Gastrocnemius medialis (tissue), 4 donors: ENCODE data around the gene ABCB6. TPM values are rescaled to one million over a fixed set of nuclear protein-coding genes. Genes with fewer than 3 reads are reported as not detected.
"Not testable (repeated sequence)": the region's sequence is repeated elsewhere in the genome, so short reads cannot be mapped to it uniquely, and the experiment has no call there.

ENCODE experiments used
- ATAC-seq, 2 donors: fragments of 150-250 bp; one replicate each; pipeline ENCODE4 v1.9.1; 2016
- DNase-seq, 2 donors: peaks; one replicate each; pipeline ENCODE4 v3.0.0-alpha.2; 2019
- H3K27ac ChIP-seq, 4 donors: fragments of 200-600 bp; sonication (generic); 1 replicate in 1 of 4; 2 replicates in 3 of 4; pipeline ENCODE4 v1.5.1; 2016 to 2018; ENCODE audit warnings: mild to moderate bottlenecking in 2 of 4, moderate library complexity in 1 of 4
- H3K27me3 ChIP-seq, 3 donors: fragments of 200-600 bp; sonication (generic) in 2 of 3; 1 replicate in 1 of 3; 2 replicates in 2 of 3; pipeline versions ENCODE4 v1.5.1 to v1.6.0; 2016 to 2019; ENCODE audit warnings: mild to moderate bottlenecking in 1 of 3, moderate library complexity in 1 of 3
- H3K36me3 ChIP-seq, 2 donors: fragments of 200-600 bp; sonication (generic) in 1 of 2; one replicate each; pipeline ENCODE4 v1.5.1; 2017 to 2018
- H3K4me1 ChIP-seq, 2 donors: fragments of 200-600 bp; sonication (generic) in 1 of 2; one replicate each; pipeline ENCODE4 v1.5.1; 2016 to 2017; ENCODE audit warnings: mild to moderate bottlenecking in 2 of 2
- H3K4me3 ChIP-seq, 4 donors: fragments of 200-600 bp; sonication (generic) in 3 of 4; 1 replicate in 1 of 4; 2 replicates in 3 of 4; pipeline ENCODE4 v1.5.1; 2016 to 2019; ENCODE audit warnings: mild to moderate bottlenecking in 2 of 4
- H3K9me3 ChIP-seq, 3 donors: fragments of 200-600 bp; sonication (generic) in 2 of 3; 1 replicate in 1 of 3; 2 replicates in 2 of 3; pipeline ENCODE4 v1.5.1; 2016 to 2019
- POLR2A ChIP-seq, 2 donors: fragments of 450-650 bp; IDR thresholded peaks; one replicate each; pipeline ENCODE4 v1.6.1; 2017; ENCODE audit warnings: antibody characterized with exemption in 2 of 2, mild to moderate bottlenecking in 2 of 2, moderate library complexity in 2 of 2
- in situ Hi-C, 4 donors: fragments of 200-750 bp; cut with MboI; loops; one replicate each; pipeline versions ENCODE4 v1.15.0 to v1.8.0; 2017; ENCODE audit warnings: low sequenced_read_pairs in 4 of 4
- intact Hi-C: fragments of 100-400 bp; cut with DNase I; formaldehyde crosslinking; loops from one replicate; pipeline ENCODE4 v1.15.1; 2023; ENCODE audit warnings: low total_unique reads
- total RNA-seq, 4 donors: library from RNA; depleted of rRNA; stranded (reverse); fragments of >200 nt; gene quantifications; one replicate each; pipeline versions ENCODE4 v1.1.0 to v1.2.3, GENCODE V29; 2016
- TF ChIP-seq, protein P1 (sequence below), 5 experiments: fragments of 450-650 bp in 3 of 5; fragments of 200-600 bp in 2 of 5; sonication (generic) in 2 of 5; IDR thresholded peaks in 4 of 5; conservative IDR thresholded peaks in 1 of 5; 1 replicate in 4 of 5; 2 replicates in 1 of 5; pipeline ENCODE4 v1.5.1; 2016 to 2019; ENCODE audit warnings: antibody characterized with exemption in 5 of 5, mild to moderate bottlenecking in 3 of 5, moderate library complexity in 3 of 5

The ABCB6 gene
- total RNA-seq, 4 donors from 2014 or later: 15.0 to 45.8 (median 31.8) TPM

GRCh38 chr2:219261024-219261855, 42.5 kb upstream of the ABCB6 start:
- no peaks in the 10 kb centered on the region for H3K27me3 ChIP-seq
- intact Hi-C loops: no loop called here
- H3K36me3 ChIP-seq: no peaks in the 10 kb centered on the region
- no peak overlapping the region for H3K4me3 ChIP-seq
- no peaks in the 10 kb centered on the region for H3K4me1 ChIP-seq
- H3K9me3 ChIP-seq: no peaks in the 10 kb centered on the region
- no peak for ATAC-seq
- in situ Hi-C loops: no loop called here
- no peak for TF ChIP-seq POLR2A (IDR thresholded peaks at IDR 0.05)
- TF ChIP-seq, protein P1, sequence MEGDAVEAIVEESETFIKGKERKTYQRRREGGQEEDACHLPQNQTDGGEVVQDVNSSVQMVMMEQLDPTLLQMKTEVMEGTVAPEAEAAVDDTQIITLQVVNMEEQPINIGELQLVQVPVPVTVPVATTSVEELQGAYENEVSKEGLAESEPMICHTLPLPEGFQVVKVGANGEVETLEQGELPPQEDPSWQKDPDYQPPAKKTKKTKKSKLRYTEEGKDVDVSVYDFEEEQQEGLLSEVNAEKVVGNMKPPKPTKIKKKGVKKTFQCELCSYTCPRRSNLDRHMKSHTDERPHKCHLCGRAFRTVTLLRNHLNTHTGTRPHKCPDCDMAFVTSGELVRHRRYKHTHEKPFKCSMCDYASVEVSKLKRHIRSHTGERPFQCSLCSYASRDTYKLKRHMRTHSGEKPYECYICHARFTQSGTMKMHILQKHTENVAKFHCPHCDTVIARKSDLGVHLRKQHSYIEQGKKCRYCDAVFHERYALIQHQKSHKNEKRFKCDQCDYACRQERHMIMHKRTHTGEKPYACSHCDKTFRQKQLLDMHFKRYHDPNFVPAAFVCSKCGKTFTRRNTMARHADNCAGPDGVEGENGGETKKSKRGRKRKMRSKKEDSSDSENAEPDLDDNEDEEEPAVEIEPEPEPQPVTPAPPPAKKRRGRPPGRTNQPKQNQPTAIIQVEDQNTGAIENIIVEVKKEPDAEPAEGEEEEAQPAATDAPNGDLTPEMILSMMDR (IDR thresholded peaks at IDR 0.05 in 4 of 5, conservative IDR thresholded peaks at IDR 0.05 in 1 of 5): no peak
- DNase-seq: no peak
- no peak overlapping the region for H3K27ac ChIP-seq

GRCh38 chr2:219258942-219259341, 40.2 kb upstream of the ABCB6 start:
- H3K27me3 ChIP-seq, intact Hi-C loops, H3K9me3 ChIP-seq, H3K27ac ChIP-seq, H3K36me3 ChIP-seq, DNase-seq, H3K4me3 ChIP-seq, ATAC-seq, H3K4me1 ChIP-seq, in situ Hi-C loops: not testable (repeated sequence)

- no peak for ATAC-seq
- no peak for DNase-seq
- no peaks in the 10 kb centered on the region for H3K9me3 ChIP-seq
- peaks cover 0 to 19% of the 10 kb centered on the region in 2 donors for H3K36me3 ChIP-seq
- H3K4me3 ChIP-seq: peak overlapping the region; percentile 68 to 88 (median 76)
- TF ChIP-seq POLR2A (IDR thresholded peaks at IDR 0.05): peak in 1 of 2 donors; percentile 58
- TF ChIP-seq, protein P1 (IDR thresholded peaks at IDR 0.05 in 4 of 5, conservative IDR thresholded peaks at IDR 0.05 in 1 of 5): no peak
- H3K27me3 ChIP-seq: no peaks in the 10 kb centered on the region
- in situ Hi-C loops: no loop called here
- H3K27ac ChIP-seq: peak overlapping the region; percentile 91 to 99 (median 96)
- intact Hi-C loops: loop anchor here (2.0 to 5.0 kb wide), 2 partner anchors 40 to 257 kb away; no protein-coding TSS in a partner anchor
- H3K4me1 ChIP-seq: peaks cover 29 to 46% of the 10 kb centered on the region in 2 donors
These were observed 35.9 kb upstream of the ABCB6 start for GRCh38 chr2:219254590-219255201.

GRCh38 chr2:219253753-219254589, 35.2 kb upstream of the ABCB6 start, which contains the start of gene TUBA4A:
TSS of gene TUBA4A (minus strand) at chr2:219253918. CDS start at chr2:219253858, 60 bp downstream.
- H3K27me3 ChIP-seq: no peaks in the 10 kb centered on the region
- H3K4me3 ChIP-seq: peak within 1 kb of the TSS; percentile 68 to 88 (median 76)
- peak; percentile 76 to 88 for DNase-seq
- peaks cover 0 to 26% of the 10 kb centered on the region in 2 donors for H3K36me3 ChIP-seq
- peak; percentile 69 to 72 for ATAC-seq
- intact Hi-C loops: loop anchor here (1.0 to 5.0 kb wide), 7 partner anchors 20 to 257 kb away; partner anchors contain the start of genes ANKZF1, ATG9A, CNPPD1 and DNAJB2
- in situ Hi-C loops: no loop called here
- peaks cover 36 to 53% of the 10 kb centered on the region in 2 donors for H3K4me1 ChIP-seq
- no peaks in the 10 kb centered on the region for H3K9me3 ChIP-seq
- TF ChIP-seq, protein P1 (IDR thresholded peaks at IDR 0.05 in 4 of 5, conservative IDR thresholded peaks at IDR 0.05 in 1 of 5): peak in 3 of 5 experiments; percentile 23 to 34 (median 30)
- TF ChIP-seq POLR2A (IDR thresholded peaks at IDR 0.05): peak; percentile 98
- H3K27ac ChIP-seq: peak within 1 kb of the TSS; percentile 91 to 99 (median 96)
